ENCODE measurements around the gene SRP68. TPM values are rescaled to one million over a fixed set of nuclear protein-coding genes. Genes with fewer than 3 reads are reported as not detected.

The SRP68 gene
- total and polyA plus RNA-seq, 4 donors: 17.7 to 36.7 (median 28.7) TPM

GRCh38 chr17:76086384-76086783, 14.1 kb upstream of the SRP68 start:
- no peaks in the 10 kb centered on the region for H3K27me3 ChIP-seq (ENCODE audit: control insufficient read depth in 4 of 4, insufficient read depth in 4 of 4, low read length in 3 of 4)
- H3K4me1 ChIP-seq (ENCODE audit: control insufficient read depth in 4 of 4, insufficient read depth in 4 of 4, low read length in 3 of 4): no peaks in the 10 kb centered on the region
- WGBS: 97% methylated on average over 9 of the region's 9 CpGs
- H3K27ac ChIP-seq (ENCODE audit: low read depth in 1 of 2, low read length in 2 of 2): no peak overlapping the region
- H3K4me3 ChIP-seq (ENCODE audit: low read depth in 1 of 3, low read length in 3 of 3): no peak overlapping the region
- TF ChIP-seq GABPA (IDR thresholded peaks at IDR 0.05 in 1 of 2, conservative IDR thresholded peaks at IDR 0.05 in 1 of 2) (no peak), RAD21 (IDR thresholded peaks at IDR 0.05) (no peak), JUND (IDR thresholded peaks at IDR 0.05) (no peak), FOXA2 (IDR thresholded peaks at IDR 0.05) (no peak), FOXA1 (IDR thresholded peaks at IDR 0.05) (no peak), HNF4A (conservative IDR thresholded peaks at IDR 0.05) (no peak), TAF1 (conservative IDR thresholded peaks at IDR 0.05) (no peak)
- TF ChIP-seq, protein P1, sequence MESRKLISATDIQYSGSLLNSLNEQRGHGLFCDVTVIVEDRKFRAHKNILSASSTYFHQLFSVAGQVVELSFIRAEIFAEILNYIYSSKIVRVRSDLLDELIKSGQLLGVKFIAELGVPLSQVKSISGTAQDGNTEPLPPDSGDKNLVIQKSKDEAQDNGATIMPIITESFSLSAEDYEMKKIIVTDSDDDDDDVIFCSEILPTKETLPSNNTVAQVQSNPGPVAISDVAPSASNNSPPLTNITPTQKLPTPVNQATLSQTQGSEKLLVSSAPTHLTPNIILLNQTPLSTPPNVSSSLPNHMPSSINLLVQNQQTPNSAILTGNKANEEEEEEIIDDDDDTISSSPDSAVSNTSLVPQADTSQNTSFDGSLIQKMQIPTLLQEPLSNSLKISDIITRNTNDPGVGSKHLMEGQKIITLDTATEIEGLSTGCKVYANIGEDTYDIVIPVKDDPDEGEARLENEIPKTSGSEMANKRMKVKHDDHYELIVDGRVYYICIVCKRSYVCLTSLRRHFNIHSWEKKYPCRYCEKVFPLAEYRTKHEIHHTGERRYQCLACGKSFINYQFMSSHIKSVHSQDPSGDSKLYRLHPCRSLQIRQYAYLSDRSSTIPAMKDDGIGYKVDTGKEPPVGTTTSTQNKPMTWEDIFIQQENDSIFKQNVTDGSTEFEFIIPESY (IDR thresholded peaks at IDR 0.05): no peak
- no peak for DNase-seq (ENCODE audit: low spot score)
- no peak overlapping the region for H3K9ac ChIP-seq (ENCODE audit: low read depth in 1 of 2, low read length in 2 of 2)
- H3K36me3 ChIP-seq (ENCODE audit: control insufficient read depth in 4 of 4, insufficient read depth in 3 of 4, low read depth in 1 of 4, low read length in 3 of 4): peaks cover 17 to 69% (median 42%) of the 10 kb centered on the region in 4 donors
- H3K9me3 ChIP-seq (ENCODE audit: control insufficient read depth in 4 of 4, low read length in 3 of 4): no peaks in the 10 kb centered on the region

DNA sequence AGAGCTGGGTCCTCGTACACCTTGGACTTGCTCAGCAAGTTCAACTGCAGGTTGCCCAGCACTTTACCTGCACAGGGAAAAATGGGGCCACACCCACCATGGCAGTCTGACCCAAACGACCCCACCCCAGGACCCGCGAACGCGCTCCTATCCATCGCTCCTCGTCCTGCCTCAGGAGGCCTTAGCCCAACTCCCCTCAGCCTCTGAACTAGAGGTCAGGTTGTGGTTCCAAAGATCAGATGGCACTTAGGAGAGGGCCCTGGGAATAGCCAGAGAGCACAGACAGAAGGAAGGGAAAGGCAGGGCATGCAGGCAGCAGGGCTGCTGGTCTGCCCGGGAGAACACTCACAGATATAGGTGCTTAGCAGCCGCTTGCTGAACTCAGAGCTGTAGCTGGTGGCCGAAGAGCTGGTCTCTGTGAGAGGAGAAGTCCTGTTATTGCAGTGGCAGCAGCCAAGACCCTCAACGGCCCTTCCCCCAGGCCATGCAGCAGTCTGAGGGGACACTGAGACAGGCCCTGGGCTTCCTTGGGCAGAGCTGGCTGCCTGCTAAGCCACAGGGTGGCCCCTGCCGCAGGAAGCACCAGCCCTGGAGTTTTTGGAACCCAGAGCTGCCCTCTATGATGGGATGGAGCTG, 13.5 kb upstream of the SRP68 start:
- Histone ChIP-seq H3K4me3 (ENCODE audit: low read depth in 1 of 3, low read length in 3 of 3) (no peak overlapping the region), H3K36me3 (ENCODE audit: control insufficient read depth in 4 of 4, insufficient read depth in 3 of 4, low read depth in 1 of 4, low read length in 3 of 4) (peaks cover 17 to 68% (median 42%) of the 10 kb centered on the region in 4 donors), H3K9ac (ENCODE audit: low read depth in 1 of 2, low read length in 2 of 2) (no peak overlapping the region), H3K4me1 (ENCODE audit: control insufficient read depth in 4 of 4, insufficient read depth in 4 of 4, low read length in 3 of 4) (no peaks in the 10 kb centered on the region), H3K27me3 (ENCODE audit: control insufficient read depth in 4 of 4, insufficient read depth in 4 of 4, low read length in 3 of 4) (no peaks in the 10 kb centered on the region), H3K27ac (ENCODE audit: low read depth in 1 of 2, low read length in 2 of 2) (no peak overlapping the region), H3K9me3 (ENCODE audit: control insufficient read depth in 4 of 4, low read length in 3 of 4) (no peaks in the 10 kb centered on the region)
- TF ChIP-seq, protein P1 (IDR thresholded peaks at IDR 0.05): no peak
- TF ChIP-seq GABPA (IDR thresholded peaks at IDR 0.05 in 1 of 2, conservative IDR thresholded peaks at IDR 0.05 in 1 of 2): no peak
- TF ChIP-seq RAD21 (IDR thresholded peaks at IDR 0.05): no peak
- no peak for TF ChIP-seq MAX (IDR thresholded peaks at IDR 0.05)
- TF ChIP-seq, protein P2, sequence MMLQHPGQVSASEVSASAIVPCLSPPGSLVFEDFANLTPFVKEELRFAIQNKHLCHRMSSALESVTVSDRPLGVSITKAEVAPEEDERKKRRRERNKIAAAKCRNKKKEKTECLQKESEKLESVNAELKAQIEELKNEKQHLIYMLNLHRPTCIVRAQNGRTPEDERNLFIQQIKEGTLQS (IDR thresholded peaks at IDR 0.05): no peak
- TF ChIP-seq NR2F2 (IDR thresholded peaks at IDR 0.05): no peak
- no peak for TF ChIP-seq YY1 (IDR thresholded peaks at IDR 0.05)
- no peak for TF ChIP-seq REST (IDR thresholded peaks at IDR 0.05)
- TF ChIP-seq FOXA1 (IDR thresholded peaks at IDR 0.05): no peak
- no peak for TF ChIP-seq HNF4G (IDR thresholded peaks at IDR 0.05)
- TF ChIP-seq SP1 (IDR thresholded peaks at IDR 0.05): no peak
- TF ChIP-seq, protein P3, sequence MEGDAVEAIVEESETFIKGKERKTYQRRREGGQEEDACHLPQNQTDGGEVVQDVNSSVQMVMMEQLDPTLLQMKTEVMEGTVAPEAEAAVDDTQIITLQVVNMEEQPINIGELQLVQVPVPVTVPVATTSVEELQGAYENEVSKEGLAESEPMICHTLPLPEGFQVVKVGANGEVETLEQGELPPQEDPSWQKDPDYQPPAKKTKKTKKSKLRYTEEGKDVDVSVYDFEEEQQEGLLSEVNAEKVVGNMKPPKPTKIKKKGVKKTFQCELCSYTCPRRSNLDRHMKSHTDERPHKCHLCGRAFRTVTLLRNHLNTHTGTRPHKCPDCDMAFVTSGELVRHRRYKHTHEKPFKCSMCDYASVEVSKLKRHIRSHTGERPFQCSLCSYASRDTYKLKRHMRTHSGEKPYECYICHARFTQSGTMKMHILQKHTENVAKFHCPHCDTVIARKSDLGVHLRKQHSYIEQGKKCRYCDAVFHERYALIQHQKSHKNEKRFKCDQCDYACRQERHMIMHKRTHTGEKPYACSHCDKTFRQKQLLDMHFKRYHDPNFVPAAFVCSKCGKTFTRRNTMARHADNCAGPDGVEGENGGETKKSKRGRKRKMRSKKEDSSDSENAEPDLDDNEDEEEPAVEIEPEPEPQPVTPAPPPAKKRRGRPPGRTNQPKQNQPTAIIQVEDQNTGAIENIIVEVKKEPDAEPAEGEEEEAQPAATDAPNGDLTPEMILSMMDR (IDR thresholded peaks at IDR 0.05; ENCODE audit: low read depth, low read length, missing input control): no peak
- TF ChIP-seq TAF1 (conservative IDR thresholded peaks at IDR 0.05): no peak
- no peak for DNase-seq (ENCODE audit: low spot score)
- WGBS: 93% methylated on average over 13 of the region's 13 CpGs
